Erythroblast (primary cell): ENCODE data around the gene HNRNPLL.

Source experiments
- GATA1 ChIP-seq: IDR thresholded peaks from 2 replicates; pipeline ENCODE4 v1.6.1; 2011; ENCODE audit warnings: low read depth, mild to moderate bottlenecking, control low read depth, low read length, moderate library complexity
- POLR2A ChIP-seq: IDR thresholded peaks from 2 replicates; pipeline ENCODE4 v1.6.1; 2011; ENCODE audit warnings: mild to moderate bottlenecking, low read length

- TF ChIP-seq POLR2A = peak; percentile 23
- TF ChIP-seq GATA1 = no peak
Observed at GRCh38 chr2:38515155-38516074, 87.3 kb downstream of the HNRNPLL start.
